NCI-H146 (cell line): Measurements from ENCODE around the gene SH3RF3.

Experiments
- DNase-seq: peaks from one replicate; lab custom pipeline; 2025; lab: John Stamatoyannopoulos, UW

SH3RF3 gene

DNA sequence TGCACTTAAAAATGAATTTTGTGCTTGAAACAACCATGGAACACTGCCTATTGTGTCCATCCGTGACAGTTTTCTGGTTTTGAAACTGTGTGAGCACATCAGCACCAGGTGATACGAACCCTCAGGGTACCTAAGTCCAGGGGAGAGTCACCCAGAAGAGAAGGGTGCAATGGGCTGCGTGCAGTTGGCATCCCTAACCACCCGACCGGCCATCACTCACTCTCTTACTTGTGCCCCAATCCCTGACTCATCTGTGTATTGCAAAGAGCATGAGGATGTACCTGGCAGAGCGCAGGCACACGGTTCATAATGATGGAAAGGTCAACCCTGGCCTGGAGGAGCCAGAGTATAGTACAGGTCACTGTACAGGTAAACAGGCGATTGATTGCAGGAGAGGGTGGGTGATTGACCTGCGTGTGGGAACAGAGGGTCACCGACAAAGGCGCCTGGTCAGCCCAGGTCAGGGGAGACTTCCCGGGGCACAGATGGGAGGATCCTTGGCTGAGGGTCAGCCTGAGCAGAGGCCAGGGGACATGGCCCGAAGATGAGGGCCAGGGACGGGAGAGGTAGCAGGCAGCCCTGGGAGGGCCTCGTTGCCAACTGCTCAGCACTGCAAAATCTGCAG, 324.5 kb downstream of the SH3RF3 start:
- DNase-seq = no peak

DNA sequence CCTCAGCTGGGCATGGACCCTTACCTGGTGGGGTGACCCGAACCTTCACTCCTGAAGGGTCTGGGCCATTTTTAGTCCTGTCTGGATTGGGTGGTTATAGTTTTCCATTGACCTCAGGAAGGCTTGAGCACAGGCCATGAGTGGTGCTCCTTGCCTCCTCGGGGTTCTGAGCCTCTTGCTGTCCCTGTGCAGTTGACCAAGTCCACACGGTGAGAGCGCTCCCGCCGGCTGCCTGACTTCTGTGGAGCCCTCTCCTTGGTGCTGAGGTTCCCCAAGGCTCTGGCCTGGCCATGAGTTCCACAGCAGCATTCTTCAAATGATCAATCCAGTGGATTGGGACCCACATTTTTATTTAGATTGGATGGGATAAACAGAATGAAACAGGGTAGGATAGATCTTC, 325.3 kb downstream of the SH3RF3 start:
- DNase-seq = no peak

DNA sequence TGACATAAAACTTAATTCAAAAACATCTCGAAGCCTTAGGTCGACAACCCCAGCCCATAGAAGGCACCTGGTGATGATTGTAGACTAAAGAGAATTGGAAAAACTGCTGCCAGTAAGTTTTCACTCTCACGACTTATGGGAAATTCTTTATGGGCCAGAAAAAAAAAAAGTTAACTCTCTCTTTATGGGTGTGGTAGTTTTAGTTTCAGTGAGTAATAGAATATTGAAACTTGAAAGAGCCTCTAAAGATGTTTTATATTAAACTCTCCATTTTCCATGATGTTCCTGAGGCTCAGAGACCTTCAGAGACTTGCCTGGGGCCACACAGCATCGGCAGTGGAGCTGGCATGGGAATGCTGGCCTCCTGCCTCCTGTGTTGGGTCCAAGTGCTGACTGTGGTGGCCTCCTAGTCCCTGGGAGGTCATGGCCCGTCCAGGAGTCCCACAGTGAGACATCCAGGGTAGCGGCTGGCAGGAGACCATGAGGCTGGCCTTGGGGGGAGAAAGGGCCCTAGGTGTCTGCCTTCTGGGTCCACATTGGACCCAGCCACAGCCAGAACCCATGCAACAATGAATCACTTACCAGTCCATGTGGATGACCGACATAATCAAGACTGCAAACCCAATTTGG, 325.9 kb downstream of the SH3RF3 start:
- no peak for DNase-seq

DNA sequence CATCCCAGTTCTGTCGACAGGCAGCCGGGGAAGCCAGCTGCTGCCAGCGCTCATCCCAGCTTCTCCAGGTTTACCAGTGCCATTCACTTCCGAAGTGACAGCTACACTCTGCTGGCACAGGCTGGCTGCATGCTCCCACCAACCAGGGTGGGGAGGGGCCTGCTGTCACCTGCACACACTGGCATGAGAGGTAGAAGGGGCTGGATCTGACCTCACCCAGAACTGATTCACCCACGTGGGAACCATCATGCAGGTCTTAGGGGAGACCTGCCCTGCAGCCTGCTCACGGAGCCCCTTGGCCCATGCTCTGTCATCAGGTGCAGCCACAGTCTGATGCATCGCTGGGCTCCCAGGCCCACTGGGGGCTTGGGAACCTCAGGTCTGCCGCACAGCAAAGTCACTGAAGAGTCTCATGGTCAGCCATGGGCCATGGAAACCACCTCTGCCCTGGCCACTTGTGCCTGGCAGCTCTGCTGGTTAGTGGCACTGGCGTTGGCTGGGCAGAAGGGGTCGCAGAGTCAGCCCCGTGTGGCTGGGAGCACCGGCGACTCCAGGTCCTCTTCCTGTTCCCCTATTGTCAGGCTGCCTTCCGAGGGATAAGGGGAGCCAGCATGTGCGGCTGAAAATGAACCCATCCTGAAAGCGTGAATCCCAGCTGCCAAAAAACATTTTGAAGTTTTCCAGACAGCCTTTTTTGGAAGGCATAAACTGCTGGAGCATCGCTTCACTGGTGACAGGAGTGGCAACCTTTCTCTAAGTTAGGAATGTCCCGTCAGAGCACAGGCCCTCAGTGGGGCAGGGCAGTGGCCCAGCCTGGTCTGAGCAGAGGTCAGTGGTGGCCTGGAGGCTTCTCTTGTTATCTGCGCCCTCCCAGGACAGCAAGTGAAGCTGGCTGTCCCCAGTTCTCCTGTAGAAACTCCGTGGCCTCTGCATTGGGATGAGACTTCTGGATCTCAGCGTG, 327.0 kb downstream of the SH3RF3 start:
- DNase-seq = no peak

DNA sequence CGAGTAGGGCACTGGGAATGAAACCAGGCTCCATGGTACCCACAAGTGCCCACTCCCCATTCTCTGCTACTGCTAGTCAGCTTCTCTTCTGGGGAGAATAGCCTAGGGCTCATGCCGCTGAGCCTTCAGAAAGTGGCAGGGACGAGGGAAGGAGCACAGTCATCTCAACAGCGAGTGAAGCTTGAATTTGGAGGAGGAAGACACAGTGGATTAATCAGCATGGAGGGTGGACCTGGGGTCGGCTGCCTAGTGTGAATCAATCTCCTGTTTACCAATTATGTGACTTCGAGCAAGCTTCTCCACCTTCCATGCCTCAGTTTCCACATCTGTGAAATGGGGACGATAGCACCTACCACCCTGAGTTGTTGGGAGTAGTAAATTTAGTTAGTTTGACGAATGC, 327.8 kb downstream of the SH3RF3 start:
- no peak for DNase-seq

GRCh38 chr2:109457366-109457765, 328.4 kb downstream of the SH3RF3 start:
- DNase-seq = no peak

GRCh38 chr2:109457794-109458193, 328.8 kb downstream of the SH3RF3 start:
- no peak for DNase-seq

DNA sequence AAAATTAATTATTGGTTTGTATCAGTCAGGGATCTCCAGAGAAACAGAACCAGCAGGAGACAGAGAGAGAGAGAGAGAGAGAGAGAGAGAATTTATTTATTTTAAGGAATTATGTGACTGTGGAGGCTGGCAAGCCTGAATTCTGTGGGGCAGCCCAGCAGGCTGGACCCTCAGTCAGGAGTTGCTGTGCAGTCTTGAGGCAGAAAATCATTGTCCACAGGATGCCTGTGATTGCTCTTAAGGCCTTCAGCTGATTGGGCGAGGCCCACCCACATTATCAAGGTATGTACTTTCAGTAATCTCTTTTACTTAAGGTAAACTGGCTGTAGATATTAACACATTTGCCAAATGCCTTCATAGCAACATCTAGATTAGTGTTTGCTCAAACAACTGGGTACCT, 329.5 kb downstream of the SH3RF3 start:
- no peak for DNase-seq

- DNase-seq = no peak
Measured at GRCh38 chr2:109459485-109459884, 330.5 kb downstream of the SH3RF3 start.

DNA sequence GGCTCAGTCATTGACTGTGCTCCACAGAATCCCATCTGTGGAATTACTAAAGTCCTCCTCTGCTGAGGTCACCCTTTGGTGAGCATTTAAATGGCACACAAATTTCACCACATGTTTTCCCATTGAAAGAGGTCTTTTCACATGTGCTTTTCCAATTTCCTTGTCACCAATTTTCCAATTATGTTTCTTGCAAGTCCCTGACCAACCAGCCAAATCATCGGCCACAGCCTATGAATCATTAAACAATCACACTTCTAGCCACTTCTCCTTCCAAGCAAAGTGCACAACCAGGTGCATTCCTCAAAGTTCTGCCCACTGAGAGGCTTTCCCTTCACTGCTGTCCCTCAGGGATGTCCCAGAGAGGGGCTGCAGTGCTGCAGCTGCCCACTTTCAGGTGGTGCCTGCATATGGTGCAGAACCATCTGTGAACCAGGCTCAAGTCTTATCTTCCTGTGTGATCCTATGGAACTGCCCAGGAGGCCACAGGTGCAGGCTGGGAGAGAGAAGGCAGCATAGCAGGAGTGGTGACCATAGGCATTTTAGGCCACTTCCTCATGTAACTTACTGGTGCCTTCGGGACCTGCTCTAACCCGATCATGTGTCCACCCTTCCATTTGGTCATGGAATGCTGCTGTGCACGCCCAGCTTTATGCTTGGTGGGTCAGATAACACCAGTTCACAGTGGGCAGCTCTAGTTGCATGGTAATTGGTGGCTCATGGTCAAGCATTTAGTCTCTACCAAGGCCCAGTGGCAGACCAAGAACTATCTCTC, 331.7 kb downstream of the SH3RF3 start:
- DNase-seq = no peak

DNA sequence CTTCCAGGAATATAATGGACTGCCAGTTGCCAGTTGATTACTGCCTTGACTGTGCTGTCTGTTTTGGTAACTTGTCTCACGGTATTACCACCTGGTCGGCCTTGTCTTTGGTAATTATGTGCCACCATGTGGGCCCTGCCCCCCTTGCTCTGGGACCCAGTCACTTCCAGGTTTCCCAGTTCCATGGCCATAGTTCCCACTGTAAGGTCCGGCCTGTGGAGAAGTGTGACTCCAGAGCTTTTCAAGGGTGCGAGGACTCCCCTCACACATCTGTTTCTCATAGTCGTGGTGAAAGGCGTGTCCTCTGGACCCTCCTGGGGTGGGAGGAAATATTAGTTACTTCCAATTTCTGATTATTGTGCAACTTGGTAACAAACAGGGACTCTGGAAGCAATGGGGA, 334.2 kb downstream of the SH3RF3 start:
- DNase-seq = no peak

DNA sequence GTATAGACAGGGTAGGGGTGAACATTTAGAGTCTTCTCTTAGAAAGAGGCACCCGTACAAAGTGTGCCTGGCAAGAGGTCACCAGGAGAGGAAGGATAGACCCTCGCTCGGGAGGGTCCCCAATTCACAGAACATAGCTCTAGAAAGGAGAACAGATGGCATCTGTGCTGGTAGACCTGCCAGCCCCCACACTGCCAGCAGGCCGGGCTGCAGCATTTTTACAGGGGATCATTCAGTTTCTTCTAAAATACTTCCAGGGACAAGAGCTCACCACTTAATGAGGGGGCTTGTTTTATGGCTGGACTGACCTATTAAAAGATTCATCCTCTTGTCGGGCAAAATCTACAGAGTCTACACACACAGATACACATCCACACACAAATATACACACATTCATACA, 334.9 kb downstream of the SH3RF3 start:
- no peak for DNase-seq

- no peak for DNase-seq
Measured at GRCh38 chr2:109466674-109467575, 337.9 kb downstream of the SH3RF3 start.

DNA sequence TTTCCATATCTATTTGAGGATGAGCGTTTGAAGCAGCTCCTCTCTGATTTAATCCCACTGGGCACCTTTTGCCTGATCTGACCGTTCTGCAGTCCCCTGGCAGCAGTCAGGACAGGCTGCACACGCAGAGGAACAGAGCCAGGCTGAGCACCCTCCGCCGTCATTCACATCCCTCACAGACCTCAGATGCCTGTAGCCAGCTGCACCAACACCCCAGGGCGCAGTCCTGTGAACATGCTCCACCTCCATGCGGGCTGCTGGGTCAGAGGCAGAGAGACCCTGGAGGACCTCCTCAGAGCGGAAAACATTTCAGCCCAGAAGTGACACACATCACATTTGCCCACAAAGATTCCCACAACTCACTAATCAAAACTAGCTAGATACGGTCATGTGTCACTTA, 338.7 kb downstream of the SH3RF3 start:
- DNase-seq = no peak

DNA sequence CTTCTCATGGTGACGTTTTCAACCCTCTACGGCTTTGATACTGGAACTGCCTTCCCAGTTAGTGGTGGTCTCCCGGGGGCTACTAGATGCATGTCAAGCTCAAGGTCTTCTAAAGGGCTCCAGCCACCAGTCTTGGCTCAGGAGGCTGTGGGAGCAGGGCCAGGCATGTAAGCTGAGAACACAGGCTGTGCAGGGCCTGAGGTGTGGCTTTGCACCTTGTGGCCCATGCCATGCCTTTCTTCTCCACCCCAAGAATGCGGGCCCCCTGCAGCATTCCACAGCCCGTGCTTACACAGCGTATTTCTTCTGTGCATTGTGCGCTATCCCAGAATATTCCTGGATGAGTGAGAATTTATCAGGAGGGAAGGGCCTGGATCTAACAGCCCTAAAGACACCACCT, 339.9 kb downstream of the SH3RF3 start:
- DNase-seq = no peak

GRCh38 chr2:109471658-109472057, 342.7 kb downstream of the SH3RF3 start:
- DNase-seq = no peak

GRCh38 chr2:109472331-109472959, 343.4 kb downstream of the SH3RF3 start:
- no peak for DNase-seq

DNA sequence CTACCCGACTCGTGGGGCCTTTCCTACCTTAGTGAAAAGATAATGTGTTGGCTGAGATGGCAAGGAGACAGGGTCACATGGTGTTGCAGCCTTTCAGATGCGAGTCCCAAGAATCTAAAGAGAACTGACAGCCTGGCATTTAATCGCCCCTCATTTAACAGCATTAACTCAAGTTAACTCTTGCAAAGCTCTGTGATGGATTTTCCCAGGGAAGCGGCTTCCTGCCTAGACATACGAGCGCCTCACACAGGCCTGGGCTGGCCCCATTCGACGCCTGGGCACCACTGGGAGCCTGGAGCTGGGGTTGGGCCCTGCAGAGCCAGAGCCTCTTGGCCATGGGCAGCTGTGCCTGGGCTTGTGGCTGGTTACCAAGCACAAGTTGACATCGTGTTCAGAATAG, 344.0 kb downstream of the SH3RF3 start:
- DNase-seq = no peak

GRCh38 chr2:109473616-109474318, 344.8 kb downstream of the SH3RF3 start:
- no peak for DNase-seq

- no peak for DNase-seq
Measured at GRCh38 chr2:109474319-109474825, 345.4 kb downstream of the SH3RF3 start.
